Measurements from ENCODE around the gene GJB5.

DNA sequence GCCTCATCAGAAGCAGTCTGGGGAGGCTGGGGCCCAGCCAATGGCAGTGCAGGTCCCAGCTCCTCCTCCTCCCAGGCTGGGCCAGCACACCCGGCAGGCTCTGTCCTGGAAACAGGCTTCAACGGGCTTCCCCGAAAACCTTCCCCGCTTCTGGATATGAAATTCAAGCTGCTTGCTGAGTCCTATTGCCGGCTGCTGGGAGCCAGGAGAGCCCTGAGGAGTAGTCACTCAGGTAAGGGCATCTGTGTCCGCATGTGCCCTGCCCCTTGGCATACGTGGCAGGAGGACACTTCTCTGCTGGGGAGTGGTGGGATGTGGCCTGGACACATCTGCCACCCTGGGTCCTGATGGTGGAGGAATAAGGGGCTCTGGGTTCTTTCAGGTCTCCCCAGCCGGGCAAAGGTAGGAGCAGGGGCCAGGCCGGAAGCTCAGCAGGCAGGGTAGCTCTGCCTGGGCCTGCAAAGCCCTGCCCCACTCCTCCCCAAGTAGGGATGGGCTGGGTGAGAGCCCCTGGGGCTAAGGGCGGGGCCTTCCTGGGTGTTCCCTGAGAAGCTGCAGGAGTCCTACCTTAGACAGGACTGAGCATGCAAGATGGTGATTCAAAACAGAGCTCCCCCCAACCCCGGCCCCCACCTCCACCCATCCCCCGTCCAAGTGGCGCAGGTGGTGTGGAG lies at the start of gene GJB5:
- TF ChIP-seq, protein P1, sequence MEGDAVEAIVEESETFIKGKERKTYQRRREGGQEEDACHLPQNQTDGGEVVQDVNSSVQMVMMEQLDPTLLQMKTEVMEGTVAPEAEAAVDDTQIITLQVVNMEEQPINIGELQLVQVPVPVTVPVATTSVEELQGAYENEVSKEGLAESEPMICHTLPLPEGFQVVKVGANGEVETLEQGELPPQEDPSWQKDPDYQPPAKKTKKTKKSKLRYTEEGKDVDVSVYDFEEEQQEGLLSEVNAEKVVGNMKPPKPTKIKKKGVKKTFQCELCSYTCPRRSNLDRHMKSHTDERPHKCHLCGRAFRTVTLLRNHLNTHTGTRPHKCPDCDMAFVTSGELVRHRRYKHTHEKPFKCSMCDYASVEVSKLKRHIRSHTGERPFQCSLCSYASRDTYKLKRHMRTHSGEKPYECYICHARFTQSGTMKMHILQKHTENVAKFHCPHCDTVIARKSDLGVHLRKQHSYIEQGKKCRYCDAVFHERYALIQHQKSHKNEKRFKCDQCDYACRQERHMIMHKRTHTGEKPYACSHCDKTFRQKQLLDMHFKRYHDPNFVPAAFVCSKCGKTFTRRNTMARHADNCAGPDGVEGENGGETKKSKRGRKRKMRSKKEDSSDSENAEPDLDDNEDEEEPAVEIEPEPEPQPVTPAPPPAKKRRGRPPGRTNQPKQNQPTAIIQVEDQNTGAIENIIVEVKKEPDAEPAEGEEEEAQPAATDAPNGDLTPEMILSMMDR (conservative IDR thresholded peaks at IDR 0.05 in 1 of 2, IDR thresholded peaks at IDR 0.05 in 1 of 2; ENCODE audit: extremely low read depth in 1 of 2, insufficient read depth in 1 of 2, low read depth in 1 of 2, low read length in 2 of 2) = no peak
- TF ChIP-seq EZH2 (IDR thresholded peaks at IDR 0.05; ENCODE audit: borderline replicate concordance, low read length) = no peak
